AG04450 (cell line): ENCODE results near the gene SOBP. TPM values are rescaled to one million over a fixed set of nuclear protein-coding genes. Genes with fewer than 3 reads are reported as not detected.
"Not testable (repeated sequence)": the region's sequence is repeated elsewhere in the genome, so short reads cannot be mapped to it uniquely, and the experiment has no call there.

ENCODE experiments used
- CTCF ChIA-PET: fragments of 300-600, 350-600 bp; formaldehyde crosslinking; extraction: SDS; loops from one replicate; lab custom pipeline; 2022; ENCODE audit warnings: antibody characterized with exemption, inconsistent platforms; lab: Charles Lee
- POLR2A ChIA-PET: fragments of 350-600 bp; formaldehyde crosslinking; extraction: SDS; loops from one replicate; lab custom pipeline; 2021; ENCODE audit warnings: antibody characterized with exemption, inconsistent platforms; lab: Yijun Ruan, JAX
- DNase-seq: peaks from one replicate; pipeline ENCODE4 v3.0.0-alpha.2; 2011; ENCODE audit warnings: low read depth, low spot score
- H3K27ac ChIP-seq: one replicate; pipeline ENCODE4 v1.5.1; 2012; ENCODE audit warnings: low read depth, low read length, control low read depth
- H3K27me3 ChIP-seq: one replicate; pipeline ENCODE4 v1.6.0; 2012; ENCODE audit warnings: low read length; ENCODE audit not compliant: control insufficient read depth, insufficient read depth
- H3K4me3 ChIP-seq: 2 replicates; pipeline ENCODE4 v1.5.1; 2011; ENCODE audit warnings: mild to moderate bottlenecking, low read depth, low read length, control low read depth
- H3K9me3 ChIP-seq: 2 replicates; pipeline ENCODE4 v1.5.1; 2012; ENCODE audit warnings: low read length; ENCODE audit not compliant: control insufficient read depth, insufficient read depth
- CTCF ChIP-seq: IDR thresholded peaks from 2 replicates; pipeline ENCODE4 v1.5.1; 2011; ENCODE audit warnings: low read depth, low read length, control low read depth, inconsistent platforms
- polyA plus RNA-seq: library from polyadenylated mRNA; depleted of rRNA; stranded (reverse); fragments of >200 nt; gene quantifications from 2 replicates; pipeline ENCODE4 v1.2.3, GENCODE V29; 2011

The SOBP gene
- polyA plus RNA-seq, 1 experiment, result 0.76 TPM

- ChIA-PET POLR2A (no interaction called here), CTCF (interaction anchor here (1.0 kb wide), 1 partner anchor 230 kb away, joined by 3 read pairs; no protein-coding TSS in a partner anchor)
- H3K27ac ChIP-seq, result no peak overlapping the region
- DNase-seq, result no peak
- no peak for TF ChIP-seq CTCF
- no peaks in the 10 kb centered on the region for H3K9me3 ChIP-seq
- no peak overlapping the region for H3K4me3 ChIP-seq
- no peaks in the 10 kb centered on the region for H3K27me3 ChIP-seq
Observed at GRCh38 chr6:107547451-107547840, 57.5 kb downstream of the SOBP start.

- POLR2A ChIA-PET, result no interaction called here
- CTCF ChIA-PET, result no interaction called here
- no peaks in the 10 kb centered on the region for H3K9me3 ChIP-seq
- DNase-seq, result no peak
- no peak for TF ChIP-seq CTCF
- no peak overlapping the region for H3K27ac ChIP-seq
- no peak overlapping the region for H3K4me3 ChIP-seq
- no peaks in the 10 kb centered on the region for H3K27me3 ChIP-seq
Observed at GRCh38 chr6:107550241-107550840, 60.4 kb downstream of the SOBP start.

GRCh38 chr6:107550906-107551305 is 61.0 kb downstream of the SOBP start:
- Histone ChIP-seq H3K27ac (no peak overlapping the region), H3K9me3 (no peaks in the 10 kb centered on the region), H3K4me3 (no peak overlapping the region), H3K27me3 (no peaks in the 10 kb centered on the region)
- no peak for TF ChIP-seq CTCF
- ChIA-PET CTCF (no interaction called here), POLR2A (no interaction called here)
- DNase-seq, result no peak

GRCh38 chr6:107553121-107553520 is 63.2 kb downstream of the SOBP start:
- CTCF ChIA-PET, result interaction anchor here (1.1 kb wide), 1 partner anchor 9 kb away, joined by 3 read pairs; no protein-coding TSS in a partner anchor
- H3K27me3 ChIP-seq, DNase-seq, H3K27ac ChIP-seq, H3K4me3 ChIP-seq, POLR2A ChIA-PET, H3K9me3 ChIP-seq: not testable (repeated sequence)

GRCh38 chr6:107554326-107554725 is 64.4 kb downstream of the SOBP start:
- CTCF ChIA-PET, result no interaction called here
- H3K4me3 ChIP-seq, result no peak overlapping the region
- POLR2A ChIA-PET, result no interaction called here
- DNase-seq, result no peak
- no peak overlapping the region for H3K27ac ChIP-seq
- no peaks in the 10 kb centered on the region for H3K27me3 ChIP-seq
- no peaks in the 10 kb centered on the region for H3K9me3 ChIP-seq
- no peak for TF ChIP-seq CTCF

GRCh38 chr6:107554918-107555317 is 65.0 kb downstream of the SOBP start:
- TF ChIP-seq CTCF, result no peak
- H3K9me3 ChIP-seq, result no peaks in the 10 kb centered on the region

More at GRCh38 chr6:107554918-107555317, 65.0 kb downstream of the SOBP start:
- no peak overlapping the region for H3K4me3 ChIP-seq
- ChIA-PET CTCF (no interaction called here), POLR2A (no interaction called here)
- DNase-seq, result no peak
- no peak overlapping the region for H3K27ac ChIP-seq
- no peaks in the 10 kb centered on the region for H3K27me3 ChIP-seq
